A549 (cell line): ENCODE results near the gene LMF1. TPM values are rescaled to one million over a fixed set of nuclear protein-coding genes. Genes with fewer than 3 reads are reported as not detected.

ENCODE experiments used
- ATAC-seq, 2 experiments: fragments of 200-7000 bp in 1 of 2; fragments of >200 bp in 1 of 2; cut with Nextera tagmentation in 1 of 2; cut with Tn5 transposase in 1 of 2; 3 replicates each; pipeline versions ENCODE4 v1.8.0 to v1.9.1; 2018 to 2020; ENCODE audit warnings: mild to moderate bottlenecking in 1 of 2, moderate library complexity in 1 of 2
- CTCF ChIA-PET: fragments of 300-600 bp; sonication (Branson Sonifier 250); formaldehyde crosslinking; extraction: SDS; loops from one replicate; lab custom pipeline; 2021; ENCODE audit warnings: antibody characterized with exemption, inconsistent platforms; lab: Yijun Ruan, JAX
- POLR2A ChIA-PET: fragments of 350-600 bp; formaldehyde crosslinking; extraction: SDS; loops from one replicate; lab custom pipeline; 2021; ENCODE audit warnings: antibody characterized with exemption, inconsistent platforms; lab: Yijun Ruan, JAX
- DNase-seq, 2 experiments: peaks; one replicate each; pipeline versions ENCODE4 v3.0.0 to v3.0.0-alpha.2; 2011 to 2016; ENCODE audit warnings: low read depth in 1 of 2, low spot score in 1 of 2
- FAIRE-seq: peaks from 2 replicates; lab custom pipeline; 2011; peaks lifted over from hg19 to GRCh38; lab: Jason Lieb, UNC
- H3K27ac ChIP-seq, 2 experiments: fragments of >200 bp; sonication (Bioruptor Twin); formaldehyde crosslinking; 3 replicates each; pipeline ENCODE4 v1.5.1; 2016 to 2017
- H3K4me1 ChIP-seq: fragments of >200 bp; sonication (Bioruptor Twin); formaldehyde crosslinking; 3 replicates; pipeline ENCODE4 v1.6.1; 2016
- H3K4me2 ChIP-seq: fragments of >200 bp; sonication (Bioruptor Twin); formaldehyde crosslinking; 3 replicates; pipeline ENCODE4 v1.6.1; 2016
- H3K4me3 ChIP-seq: fragments of >200 bp; sonication (Bioruptor Twin); formaldehyde crosslinking; 3 replicates; pipeline ENCODE4 v1.5.1; 2016
- H3K9me3 ChIP-seq: fragments of >200 bp; sonication (Bioruptor Twin); formaldehyde crosslinking; 3 replicates; pipeline ENCODE4 v1.6.1; 2016
- BHLHE40 ChIP-seq: IDR thresholded peaks from 2 replicates; pipeline ENCODE4 v1.6.1; 2012; ENCODE audit warnings: low read depth, low read length, inconsistent platforms
- CBX2 ChIP-seq: fragments of 200-600 bp; sonication (generic); IDR thresholded peaks from 2 replicates; pipeline ENCODE4 v1.6.1; 2016; ENCODE audit warnings: low read depth, mild to moderate bottlenecking, borderline replicate concordance
- CHD4 ChIP-seq: fragments of 200-600 bp; sonication (generic); IDR thresholded peaks from 2 replicates; pipeline ENCODE4 v1.6.1; 2016; ENCODE audit warnings: antibody characterized with exemption, mild to moderate bottlenecking, borderline replicate concordance
- E2F6 ChIP-seq: IDR thresholded peaks from 2 replicates; pipeline ENCODE4 v1.6.1; 2012; ENCODE audit warnings: low read depth, borderline replicate concordance
- FOSL2 ChIP-seq, 2 experiments: fragments of 450-650 bp in 1 of 2; fragments of >200 bp in 1 of 2; sonication (Bioruptor Twin) in 1 of 2; formaldehyde crosslinking; IDR thresholded peaks; 2 replicates each; pipeline versions ENCODE4 v1.5.0 to v1.6.1; 2016 to 2020; ENCODE audit warnings: mild to moderate bottlenecking in 1 of 2, moderate library complexity in 1 of 2
- FOXS1 ChIP-seq: fragments of 250-450 bp; sonication (Bioruptor Pico); IDR thresholded peaks from 2 replicates; pipeline ENCODE4 v1.5.0; 2020; ENCODE audit warnings: mild to moderate bottlenecking, moderate library complexity
- HOXB5 ChIP-seq: fragments of 250-450 bp; sonication (Bioruptor Pico); IDR thresholded peaks from 2 replicates; pipeline ENCODE4 v1.5.0; 2020; ENCODE audit warnings: mild to moderate bottlenecking, moderate library complexity
- KDM1A ChIP-seq: fragments of 200-600 bp; sonication (generic); IDR thresholded peaks from 2 replicates; pipeline ENCODE4 v1.6.1; 2016; ENCODE audit warnings: low read depth, mild to moderate bottlenecking
- KDM5A ChIP-seq: fragments of 200-600 bp; sonication (generic); IDR thresholded peaks from 2 replicates; pipeline ENCODE4 v1.6.1; 2016; ENCODE audit warnings: antibody characterized with exemption, mild to moderate bottlenecking
- MAX ChIP-seq: IDR thresholded peaks from 2 replicates; pipeline ENCODE4 v1.6.1; 2012
- MAZ ChIP-seq: fragments of 150-350 bp; IDR thresholded peaks from 2 replicates; pipeline ENCODE4 v1.6.1; 2014; ENCODE audit warnings: antibody characterized with exemption, low read depth, low read length, borderline replicate concordance
- MYC ChIP-seq: IDR thresholded peaks from 2 replicates; pipeline ENCODE4 v1.6.1; 2012; ENCODE audit warnings: mild to moderate bottlenecking, inconsistent platforms, low read length, improper control_type of control experiment, borderline replicate concordance
- NFE2L2 ChIP-seq: fragments of 150-350 bp; conservative IDR thresholded peaks from 2 replicates; pipeline ENCODE4 v1.6.1; 2014; ENCODE audit warnings: low read length
- NR3C1 ChIP-seq: fragments of >200 bp; sonication (Bioruptor Twin); formaldehyde crosslinking; IDR thresholded peaks from 3 replicates; pipeline ENCODE4 v1.6.1; 2017
- SREBF2 ChIP-seq: fragments of 450-650 bp; IDR thresholded peaks from 2 replicates; pipeline ENCODE4 v1.6.1; 2014; ENCODE audit warnings: mild to moderate bottlenecking, moderate library complexity
- TFCP2L1 ChIP-seq: fragments of 250-450 bp; sonication (Bioruptor Pico); IDR thresholded peaks from 2 replicates; pipeline ENCODE4 v1.5.0; 2021; ENCODE audit warnings: mild to moderate bottlenecking
- ZFP36 ChIP-seq: fragments of 450-650 bp; IDR thresholded peaks from 2 replicates; pipeline ENCODE4 v1.6.1; 2014; ENCODE audit warnings: borderline replicate concordance; ENCODE audit not compliant: partially characterized antibody
- ZNF302 ChIP-seq: fragments of 250-450 bp; sonication (Bioruptor Pico); IDR thresholded peaks from 2 replicates; pipeline ENCODE4 v1.9.0; 2021; ENCODE audit warnings: inconsistent platforms, mild to moderate bottlenecking, moderate library complexity
- WGBS: methylation state at CpG from one replicate; pipeline ENCODE4 v1.1.6; 2017; ENCODE audit errors: missing lambda C conversion rate; 5-methylcytosine and 5-hydroxymethylcytosine counted together
- polyA plus RNA-seq, 4 experiments: library from polyadenylated mRNA; depleted of rRNA in 3 of 4; stranded (reverse); fragments of >200 nt; fragmentation: RNase III in 1 of 4; extraction: RNeasy Plus Mini Kit Qiagen cat#74134 plus additional on column Dnase treatment in 1 of 4; gene quantifications; 2 replicates in 3 of 4; 3 replicates in 1 of 4; pipeline ENCODE4 v1.2.3, GENCODE V29; 2011 to 2017
- TF ChIP-seq, protein P1 (sequence below): fragments of 450-650 bp; IDR thresholded peaks from 2 replicates; pipeline ENCODE4 v1.6.1; 2014; ENCODE audit warnings: antibody characterized with exemption
- TF ChIP-seq, protein P2 (sequence below): fragments of 150-350 bp; IDR thresholded peaks from 2 replicates; pipeline ENCODE4 v1.6.1; 2014; ENCODE audit warnings: low read depth, mild to moderate bottlenecking, low read length

LMF1 gene
- polyA plus RNA-seq, 2 of the 4 experiments (the other 2 are of a cell fraction): 8.8 to 10.9 TPM

- TF ChIP-seq ZFP36 (no peak), MAZ (no peak), FOXS1 (CRISPR knock-in tag) (no peak), ZNF302 (CRISPR knock-in tag) (no peak), KDM1A (no peak), TFCP2L1 (CRISPR knock-in tag) (no peak), HOXB5 (no peak)
- TF ChIP-seq, protein P1, sequence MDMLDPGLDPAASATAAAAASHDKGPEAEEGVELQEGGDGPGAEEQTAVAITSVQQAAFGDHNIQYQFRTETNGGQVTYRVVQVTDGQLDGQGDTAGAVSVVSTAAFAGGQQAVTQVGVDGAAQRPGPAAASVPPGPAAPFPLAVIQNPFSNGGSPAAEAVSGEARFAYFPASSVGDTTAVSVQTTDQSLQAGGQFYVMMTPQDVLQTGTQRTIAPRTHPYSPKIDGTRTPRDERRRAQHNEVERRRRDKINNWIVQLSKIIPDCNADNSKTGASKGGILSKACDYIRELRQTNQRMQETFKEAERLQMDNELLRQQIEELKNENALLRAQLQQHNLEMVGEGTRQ: no peak
- H3K4me1 ChIP-seq: no peaks in the 10 kb centered on the region
- DNase-seq (no peak), FAIRE-seq (no peak), ATAC-seq (no peak)
- no peak overlapping the region for H3K27ac ChIP-seq
- WGBS: 57% methylated on average over 12 of the region's 17 CpGs
- peaks cover 42% of the 10 kb centered on the region for H3K9me3 ChIP-seq
- H3K4me2 ChIP-seq: no peak overlapping the region
- POLR2A ChIA-PET: no interaction called here
- no peak overlapping the region for H3K4me3 ChIP-seq
- CTCF ChIA-PET: no interaction called here
Measured at GRCh38 chr16:851871-852270, 118.9 kb downstream of the LMF1 start.

GRCh38 chr16:851209-851810, 119.5 kb downstream of the LMF1 start:
- POLR2A ChIA-PET: no interaction called here
- no peak for TF ChIP-seq KDM5A
- no peak overlapping the region for H3K4me2 ChIP-seq
- CTCF ChIA-PET: no interaction called here
- DNase-seq (no peak), FAIRE-seq (no peak), ATAC-seq (no peak)
- WGBS: 59% methylated on average over 6 of the region's 11 CpGs
- H3K4me1 ChIP-seq: no peaks in the 10 kb centered on the region
- H3K4me3 ChIP-seq: no peak overlapping the region
- H3K27ac ChIP-seq: no peak overlapping the region
- H3K9me3 ChIP-seq: peaks cover 37% of the 10 kb centered on the region

GRCh38 chr16:850668-851067, 120.1 kb downstream of the LMF1 start:
- 72% methylated on average over 31 of the region's 31 CpGs for WGBS
- no peak overlapping the region for H3K4me2 ChIP-seq
- POLR2A ChIA-PET: no interaction called here
- FAIRE-seq: no peak
- H3K4me3 ChIP-seq: no peak overlapping the region
- TF ChIP-seq CHD4: no peak
- no peak for TF ChIP-seq FOSL2 (IDR thresholded peaks at IDR 0.05)
- TF ChIP-seq FOSL2 (CRISPR knock-in tag; IDR thresholded peaks at IDR 0.05): no peak
- no peak for TF ChIP-seq BHLHE40
- TF ChIP-seq, protein P2, sequence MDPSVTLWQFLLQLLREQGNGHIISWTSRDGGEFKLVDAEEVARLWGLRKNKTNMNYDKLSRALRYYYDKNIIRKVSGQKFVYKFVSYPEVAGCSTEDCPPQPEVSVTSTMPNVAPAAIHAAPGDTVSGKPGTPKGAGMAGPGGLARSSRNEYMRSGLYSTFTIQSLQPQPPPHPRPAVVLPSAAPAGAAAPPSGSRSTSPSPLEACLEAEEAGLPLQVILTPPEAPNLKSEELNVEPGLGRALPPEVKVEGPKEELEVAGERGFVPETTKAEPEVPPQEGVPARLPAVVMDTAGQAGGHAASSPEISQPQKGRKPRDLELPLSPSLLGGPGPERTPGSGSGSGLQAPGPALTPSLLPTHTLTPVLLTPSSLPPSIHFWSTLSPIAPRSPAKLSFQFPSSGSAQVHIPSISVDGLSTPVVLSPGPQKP: no peak
- TF ChIP-seq NFE2L2: no peak
- no peak for TF ChIP-seq MAX
- no peak for TF ChIP-seq CBX2
- no peak for TF ChIP-seq ZFP36
- no peak for TF ChIP-seq SREBF2
- TF ChIP-seq E2F6: no peak
- TF ChIP-seq MYC: no peak
- TF ChIP-seq NR3C1: no peak
- TF ChIP-seq, all 56 proteins: peak for 0
- Histone ChIP-seq H3K27ac (no peak overlapping the region), H3K9me3 (peaks cover 31% of the 10 kb centered on the region), H3K4me1 (no peaks in the 10 kb centered on the region)
- CTCF ChIA-PET: no interaction called here
- no peak for ATAC-seq
- DNase-seq: no peak
